Esophagus squamous epithelium (tissue), 5 donors: Measurements from ENCODE around the gene CDIP1. TPM values are rescaled to one million over a fixed set of nuclear protein-coding genes. Genes with fewer than 3 reads are reported as not detected.

Experiments
- DNase-seq: peaks from one replicate; lab custom pipeline; 2025; lab: John Stamatoyannopoulos, UW
- H3K27ac ChIP-seq, 4 donors: fragments of 200-600 bp; sonication (generic); one replicate each; pipeline ENCODE4 v1.5.1; 2016 to 2019; ENCODE audit warnings: mild to moderate bottlenecking in 1 of 4
- H3K27me3 ChIP-seq, 4 donors: fragments of 200-600 bp; sonication (generic); 1 replicate in 3 of 4; 2 replicates in 1 of 4; pipeline versions ENCODE4 v1.5.1 to v1.6.0; 2017 to 2021; ENCODE audit warnings: antibody characterized with exemption in 1 of 4
- H3K36me3 ChIP-seq, 3 donors: fragments of 200-600 bp; sonication (generic); one replicate each; pipeline ENCODE4 v1.5.1; 2016 to 2019
- H3K4me1 ChIP-seq, 3 donors: fragments of 200-600 bp; sonication (generic); one replicate each; pipeline ENCODE4 v1.5.1; 2017 to 2019
- H3K4me3 ChIP-seq, 4 donors: fragments of 200-600 bp; sonication (generic); 1 replicate in 3 of 4; 2 replicates in 1 of 4; pipeline ENCODE4 v1.5.1; 2016 to 2019; ENCODE audit warnings: mild to moderate bottlenecking in 2 of 4, moderate library complexity in 1 of 4
- H3K9me3 ChIP-seq, 3 donors: fragments of 200-600 bp; sonication (generic); one replicate each; pipeline ENCODE4 v1.5.1; 2016 to 2019
- POLR2A ChIP-seq, 4 donors: fragments of 450-650 bp; IDR thresholded peaks; one replicate each; pipeline ENCODE4 v1.6.1; 2017; ENCODE audit warnings: antibody characterized with exemption in 4 of 4, mild to moderate bottlenecking in 4 of 4, moderate library complexity in 3 of 4
- WGBS, 2 donors: methylation state at CpG; one replicate each; pipeline ENCODE4 v1.1.5; 2018; 5-methylcytosine and 5-hydroxymethylcytosine counted together
- intact Hi-C: fragments of 100-400 bp; cut with DNase I; formaldehyde crosslinking; loops from one replicate; pipeline ENCODE4 v1.15.0; 2022
- total RNA-seq, 4 donors: library from RNA; depleted of rRNA; stranded (reverse); fragments of >200 nt; gene quantifications; one replicate each; pipeline ENCODE4 v1.1.0, GENCODE V29; 2016
- TF ChIP-seq, protein P1 (sequence below), 6 experiments: fragments of 450-650 bp in 4 of 6; fragments of 200-600 bp in 2 of 6; sonication (generic) in 2 of 6; IDR thresholded peaks; one replicate each; pipeline ENCODE4 v1.5.1; 2016 to 2019; ENCODE audit warnings: antibody characterized with exemption in 6 of 6, mild to moderate bottlenecking in 4 of 6, moderate library complexity in 4 of 6
- donor health status: DM: yes; HTN: yes; CAD: no.

Gene CDIP1
- total RNA-seq, 4 donors from 2014 or later: 10.2 to 26.5 (median 16.5) TPM

DNA sequence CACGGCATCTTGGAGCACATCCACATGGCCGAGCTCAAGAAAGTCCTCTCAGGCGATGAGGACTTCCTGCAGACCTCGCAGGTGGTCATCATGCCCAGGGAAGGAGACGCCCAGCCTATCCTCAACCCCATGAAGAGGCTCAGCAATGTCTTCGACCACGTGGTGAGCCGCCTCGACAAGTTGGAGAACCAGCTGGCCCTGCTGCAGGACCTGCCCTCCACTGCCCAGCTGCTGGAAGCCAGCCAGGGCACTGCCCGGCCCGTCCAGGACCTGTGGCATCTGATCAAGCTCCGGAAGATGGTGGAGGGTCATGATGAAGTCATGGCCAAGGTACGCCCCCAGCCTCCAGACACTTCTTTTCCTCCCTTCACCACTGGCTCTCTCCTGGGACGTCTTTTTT, 18.0 kb upstream of the CDIP1 start:
- Histone ChIP-seq H3K27ac (no peak overlapping the region), H3K9me3 (no peaks in the 10 kb centered on the region), H3K36me3 (no peaks in the 10 kb centered on the region), H3K4me1 (no peaks in the 10 kb centered on the region), H3K27me3 (peaks cover 0 to 18% (median 0%) of the 10 kb centered on the region in 4 donors), H3K4me3 (no peak overlapping the region)
- intact Hi-C loops: no loop called here
- DNase-seq: no peak
- WGBS, 2 donors: 77 to 84% methylated on average over 3 to 8 of the region's 14 CpGs
- TF ChIP-seq, protein P1, sequence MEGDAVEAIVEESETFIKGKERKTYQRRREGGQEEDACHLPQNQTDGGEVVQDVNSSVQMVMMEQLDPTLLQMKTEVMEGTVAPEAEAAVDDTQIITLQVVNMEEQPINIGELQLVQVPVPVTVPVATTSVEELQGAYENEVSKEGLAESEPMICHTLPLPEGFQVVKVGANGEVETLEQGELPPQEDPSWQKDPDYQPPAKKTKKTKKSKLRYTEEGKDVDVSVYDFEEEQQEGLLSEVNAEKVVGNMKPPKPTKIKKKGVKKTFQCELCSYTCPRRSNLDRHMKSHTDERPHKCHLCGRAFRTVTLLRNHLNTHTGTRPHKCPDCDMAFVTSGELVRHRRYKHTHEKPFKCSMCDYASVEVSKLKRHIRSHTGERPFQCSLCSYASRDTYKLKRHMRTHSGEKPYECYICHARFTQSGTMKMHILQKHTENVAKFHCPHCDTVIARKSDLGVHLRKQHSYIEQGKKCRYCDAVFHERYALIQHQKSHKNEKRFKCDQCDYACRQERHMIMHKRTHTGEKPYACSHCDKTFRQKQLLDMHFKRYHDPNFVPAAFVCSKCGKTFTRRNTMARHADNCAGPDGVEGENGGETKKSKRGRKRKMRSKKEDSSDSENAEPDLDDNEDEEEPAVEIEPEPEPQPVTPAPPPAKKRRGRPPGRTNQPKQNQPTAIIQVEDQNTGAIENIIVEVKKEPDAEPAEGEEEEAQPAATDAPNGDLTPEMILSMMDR (IDR thresholded peaks at IDR 0.05): no peak
- TF ChIP-seq POLR2A (IDR thresholded peaks at IDR 0.05): no peak

DNA sequence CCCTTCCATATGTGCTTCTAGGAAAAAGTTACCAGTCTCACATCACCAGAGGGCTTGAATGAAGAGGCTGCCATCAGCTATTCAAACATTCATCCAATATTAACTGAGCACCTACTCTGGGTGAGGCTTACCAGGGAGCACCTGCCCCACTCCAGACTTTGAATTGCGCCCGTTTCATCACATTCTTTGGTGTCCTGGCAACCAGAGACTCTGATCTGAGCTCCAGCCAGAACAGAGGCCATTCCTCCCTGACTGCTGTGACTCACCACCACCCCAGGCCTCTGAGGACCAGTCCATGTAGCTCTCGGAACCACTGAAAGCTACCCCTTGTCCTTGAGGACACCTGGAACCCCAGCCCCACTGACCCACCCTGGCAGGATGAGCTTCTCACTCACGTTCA, 17.5 kb upstream of the CDIP1 start, which contains the start of gene C16orf96:
Gene C16orf96, plus strand, starts transcription at position 229 of the 400 bp plus-strand sequence. Its CDS starts 150 bp downstream, at position 379.
- no peak for DNase-seq
- intact Hi-C loops: no loop called here
- no peak within 1 kb of the TSS for H3K4me3 ChIP-seq
- TF ChIP-seq, protein P1 (IDR thresholded peaks at IDR 0.05): no peak
- TF ChIP-seq POLR2A (IDR thresholded peaks at IDR 0.05): no peak
- H3K9me3 ChIP-seq: no peaks in the 10 kb centered on the region
- H3K27me3 ChIP-seq: peaks cover 0 to 18% (median 0%) of the 10 kb centered on the region in 4 donors
- no peaks in the 10 kb centered on the region for H3K36me3 ChIP-seq
- 66% methylated on average over 3 of the region's 4 CpGs; no CpG with 5 or more reads in 1 of the 2 donors for WGBS, 2 donors
- H3K4me1 ChIP-seq: no peaks in the 10 kb centered on the region
- H3K27ac ChIP-seq: no peak within 1 kb of the TSS

DNA sequence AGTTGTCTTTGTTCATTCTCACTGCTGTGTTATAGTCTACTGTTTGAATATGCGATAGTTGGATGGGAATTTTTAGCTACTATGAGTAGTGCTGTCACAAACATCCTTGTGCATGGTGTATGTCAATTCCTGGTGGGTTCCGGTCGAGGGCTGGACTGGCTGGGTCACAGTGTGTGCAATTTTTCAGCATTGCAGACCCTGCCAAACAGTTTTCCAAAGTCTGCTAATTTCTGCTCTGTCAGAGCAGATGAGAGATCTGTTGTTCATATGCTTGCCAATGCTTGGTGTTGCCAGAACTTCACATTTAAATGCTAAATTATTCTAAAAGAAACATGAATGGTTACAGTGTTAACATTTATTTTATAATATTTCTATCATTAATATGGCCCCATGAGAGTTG, 14.0 kb upstream of the CDIP1 start:
- no peak for TF ChIP-seq POLR2A (IDR thresholded peaks at IDR 0.05)
- TF ChIP-seq, protein P1 (IDR thresholded peaks at IDR 0.05): no peak
- peaks cover 0 to 10% (median 0%) of the 10 kb centered on the region in 4 donors for H3K27me3 ChIP-seq
- DNase-seq: no peak
- no peaks in the 10 kb centered on the region for H3K9me3 ChIP-seq
- H3K4me1 ChIP-seq: peaks cover 0 to 7% (median 0%) of the 10 kb centered on the region in 3 donors
- H3K36me3 ChIP-seq: no peaks in the 10 kb centered on the region
- intact Hi-C loops: no loop called here
- no peak overlapping the region for H3K27ac ChIP-seq
- no peak overlapping the region for H3K4me3 ChIP-seq
- 43 to 64% methylated on average over 3 of the region's 3 CpGs for WGBS, 2 donors

DNA sequence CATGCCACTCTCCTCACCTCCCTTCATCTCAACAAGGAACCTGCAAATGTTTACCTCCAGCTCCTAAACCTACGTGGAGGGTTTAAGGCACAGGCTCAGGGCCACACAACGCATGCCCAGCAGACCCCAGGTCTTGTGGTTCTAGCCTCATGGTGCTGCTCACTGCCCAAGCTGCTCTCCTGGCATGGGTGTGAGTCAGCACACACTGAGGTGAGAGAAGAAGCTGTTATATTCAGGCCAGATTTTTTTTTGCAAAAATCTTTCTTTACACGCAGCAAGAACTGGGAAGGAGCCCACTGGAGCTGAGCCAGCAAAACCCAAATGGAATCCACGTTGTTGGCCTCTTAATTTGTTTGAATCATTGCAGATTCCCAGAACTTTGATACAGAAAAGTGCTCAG, 12.0 kb upstream of the CDIP1 start:
- 31 to 41% methylated on average over 3 to 4 of the region's 4 CpGs for WGBS, 2 donors
- no peaks in the 10 kb centered on the region for H3K9me3 ChIP-seq
- H3K27me3 ChIP-seq: peaks cover 0 to 10% (median 0%) of the 10 kb centered on the region in 4 donors
- no peak for DNase-seq
- TF ChIP-seq, protein P1 (IDR thresholded peaks at IDR 0.05): no peak
- TF ChIP-seq POLR2A (IDR thresholded peaks at IDR 0.05): no peak
- peaks cover 0 to 7% (median 0%) of the 10 kb centered on the region in 3 donors for H3K4me1 ChIP-seq
- intact Hi-C loops: no loop called here
- H3K4me3 ChIP-seq: no peak overlapping the region
- H3K36me3 ChIP-seq: no peaks in the 10 kb centered on the region
- H3K27ac ChIP-seq: no peak overlapping the region

DNA sequence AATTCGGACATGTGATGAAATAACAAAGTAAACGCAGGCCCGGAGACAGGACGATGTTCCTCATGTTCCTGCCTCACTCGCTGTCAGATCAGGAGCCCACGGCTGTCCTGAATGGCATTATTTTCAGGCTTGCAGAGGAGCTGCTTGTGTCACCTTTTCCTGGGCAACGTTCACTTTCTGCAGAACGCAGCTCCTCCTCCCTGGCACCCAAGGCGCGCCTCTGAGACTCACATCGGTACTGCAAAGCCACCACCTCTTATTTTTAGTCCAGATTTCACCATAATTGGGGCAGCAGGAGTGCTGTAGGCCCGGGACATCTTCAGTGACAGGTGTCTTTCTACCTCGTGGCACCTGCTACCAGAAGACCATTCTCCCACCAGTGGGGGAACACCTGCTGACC, 9.6 kb upstream of the CDIP1 start:
- no peaks in the 10 kb centered on the region for H3K27me3 ChIP-seq
- H3K9me3 ChIP-seq: no peaks in the 10 kb centered on the region
- H3K4me1 ChIP-seq: peaks cover 0 to 7% (median 0%) of the 10 kb centered on the region in 3 donors
- H3K36me3 ChIP-seq: no peaks in the 10 kb centered on the region
- no peak overlapping the region for H3K27ac ChIP-seq
- DNase-seq: no peak
- no peak overlapping the region for H3K4me3 ChIP-seq
- intact Hi-C loops: loop anchor here (5.0 kb wide), 1 partner anchor 36 kb away; no protein-coding TSS in a partner anchor
- 86 to 88% methylated on average over 11 of the region's 13 CpGs for WGBS, 2 donors
- TF ChIP-seq, protein P1 (IDR thresholded peaks at IDR 0.05): no peak
- TF ChIP-seq POLR2A (IDR thresholded peaks at IDR 0.05): no peak
